HepG2 (cell line): ENCODE results near the gene PMEL. TPM values are rescaled to one million over a fixed set of nuclear protein-coding genes. Genes with fewer than 3 reads are reported as not detected.

Experiments used
- ATAC-seq: fragments of 200-7000 bp; cut with Tn5 transposase; 3 replicates; pipeline ENCODE4 v1.9.1; 2020; ENCODE audit warnings: mild to moderate bottlenecking, moderate library complexity
- BruUV-seq: library from RNA; stranded (reverse); fragments of 400-500 nt; replicated peaks from 2 replicates; lab custom pipeline; 2021; lab: Mats Ljungman, UMichigan
- CTCF ChIA-PET: fragments of 300-600 bp; formaldehyde crosslinking; extraction: SDS; loops from one replicate; lab custom pipeline; 2021; ENCODE audit warnings: low total read pairs, inconsistent platforms, low intra/inter-chr PET ratio; lab: Yijun Ruan, JAX
- POLR2A ChIA-PET: fragments of 350-600 bp; sonication (Branson Sonifier 250); formaldehyde crosslinking; loops from one replicate; lab custom pipeline; 2020; ENCODE audit warnings: antibody characterized with exemption, inconsistent platforms; lab: Yijun Ruan, JAX
- DNase-seq: peaks from one replicate; pipeline ENCODE4 v3.0.0-alpha.2; 2015; ENCODE audit warnings: low spot score
- FAIRE-seq: peaks from 3 replicates; lab custom pipeline; 2011; peaks lifted over from hg19 to GRCh38; lab: Jason Lieb, UNC
- H2AFZ ChIP-seq: one replicate; pipeline ENCODE4 v1.6.1; 2011; ENCODE audit warnings: low read length, inconsistent platforms
- H3K27ac ChIP-seq: fragments of 300-600 bp; 3 replicates; pipeline ENCODE4 v1.8.0; 2011; ENCODE audit warnings: mixed run types, mild to moderate bottlenecking, mixed read lengths, low read length, inconsistent platforms; ENCODE audit not compliant: insufficient read depth; ENCODE audit errors: extremely low read length
- H3K27me3 ChIP-seq, 2 experiments: fragments of 200-600 bp in 1 of 2; 2 replicates in 1 of 2; 3 replicates in 1 of 2; pipeline versions ENCODE4 v1.6.0 to v1.8.0; 2011; ENCODE audit warnings: low read length in 2 of 2, mild to moderate bottlenecking in 2 of 2, moderate library complexity in 2 of 2, inconsistent platforms in 1 of 2; ENCODE audit not compliant: insufficient read depth in 2 of 2, control insufficient read depth in 1 of 2
- H3K36me3 ChIP-seq, 2 experiments: fragments of 200-600 bp in 1 of 2; replicated peaks in 1 of 2; 2 replicates in 1 of 2; 3 replicates in 1 of 2; pipeline versions ENCODE4 v1.5.1 to v1.8.0; 2011; ENCODE audit warnings: low read length in 2 of 2, inconsistent platforms in 1 of 2; ENCODE audit not compliant: insufficient read depth in 2 of 2, control insufficient read depth in 1 of 2
- H3K4me1 ChIP-seq: 2 replicates; pipeline ENCODE4 v1.5.1; 2012; ENCODE audit warnings: low read length, inconsistent platforms; ENCODE audit not compliant: insufficient read depth
- H3K4me2 ChIP-seq: 2 replicates; pipeline ENCODE4 v1.6.0; 2011; ENCODE audit warnings: low read depth, low read length, inconsistent platforms
- H3K4me3 ChIP-seq, 3 experiments: fragments of 200-600 bp in 1 of 3; sonication (generic), shearing (Covaris generic) in 1 of 3; replicated peaks in 1 of 3; 2 replicates each; pipeline ENCODE4 v1.5.1; 2011 to 2016; ENCODE audit warnings: low read length in 3 of 3, inconsistent platforms in 2 of 3, low read depth in 2 of 3, mild to moderate bottlenecking in 2 of 3, control low read depth in 1 of 3, mixed read lengths in 1 of 3; ENCODE audit not compliant: insufficient read depth in 1 of 3
- H3K79me2 ChIP-seq: one replicate; pipeline ENCODE4 v1.6.1; 2011; ENCODE audit warnings: low read length, inconsistent platforms; ENCODE audit not compliant: insufficient read depth
- H3K9ac ChIP-seq: 2 replicates; pipeline ENCODE4 v1.6.0; 2011; ENCODE audit warnings: mild to moderate bottlenecking, low read depth, low read length, inconsistent platforms; ENCODE audit not compliant: insufficient read depth
- H3K9me3 ChIP-seq: 2 replicates; pipeline ENCODE4 v1.5.1; 2012; ENCODE audit warnings: mild to moderate bottlenecking, low read length
- H4K20me1 ChIP-seq: 2 replicates; pipeline ENCODE4 v1.6.0; 2011; ENCODE audit warnings: inconsistent platforms, mild to moderate bottlenecking, low read length, moderate library complexity; ENCODE audit not compliant: insufficient read depth
- DDIT3 ChIP-seq: sonication (generic); formaldehyde crosslinking; IDR thresholded peaks from 2 replicates; pipeline ENCODE4 v1.4.0; 2020; ENCODE audit warnings: mild to moderate bottlenecking, missing genetic modification reagents
- DNMT1 ChIP-seq: sonication (generic); formaldehyde crosslinking; IDR thresholded peaks from 2 replicates; pipeline ENCODE4 v1.5.1; 2020; ENCODE audit warnings: mild to moderate bottlenecking, missing genetic modification reagents
- GTF3A ChIP-seq: sonication (generic); formaldehyde crosslinking; conservative IDR thresholded peaks from 2 replicates; pipeline ENCODE4 v1.4.0; 2020; ENCODE audit warnings: mild to moderate bottlenecking, missing genetic modification reagents
- HOXA5 ChIP-seq: sonication (generic); formaldehyde crosslinking; IDR thresholded peaks from 2 replicates; pipeline ENCODE4 v1.4.0; 2020; ENCODE audit warnings: missing genetic modification reagents
- TEAD2 ChIP-seq: sonication (generic); formaldehyde crosslinking; IDR thresholded peaks from 2 replicates; pipeline ENCODE4 v1.9.0; 2021; ENCODE audit warnings: missing genetic modification reagents
- ZBTB38 ChIP-seq: sonication (generic); formaldehyde crosslinking; IDR thresholded peaks from 2 replicates; pipeline ENCODE4 v1.5.1; 2020; ENCODE audit warnings: mild to moderate bottlenecking, missing genetic modification reagents
- ZFAT ChIP-seq: sonication (generic); formaldehyde crosslinking; conservative IDR thresholded peaks from 2 replicates; pipeline ENCODE4 v1.8.1; 2023; ENCODE audit warnings: missing genetic modification reagents, inconsistent platforms
- ZNF629 ChIP-seq: sonication (generic); formaldehyde crosslinking; conservative IDR thresholded peaks from 2 replicates; pipeline ENCODE4 v1.5.0; 2020; ENCODE audit warnings: missing genetic modification reagents
- WGBS: methylation state at CpG from one replicate; pipeline ENCODE4 v1.1.6; 2017; ENCODE audit warnings: low lambda C conversion rate; 5-methylcytosine and 5-hydroxymethylcytosine counted together
- in situ Hi-C: cut with HindIII; loops from 2 replicates; pipeline ENCODE4 v1.10.0; 2017; ENCODE audit warnings: low pct_unique_long_range_greater_than_20kb; ENCODE audit not compliant: extremely low pct_ligation_motif_present
- intact Hi-C: fragments of 100-400 bp; cut with micrococcal nuclease; formaldehyde crosslinking; loops from one replicate; pipeline ENCODE4 v1.10.0; 2022; ENCODE audit not compliant: unreplicated experiment
- polyA plus RNA-seq, 8 experiments: library from polyadenylated mRNA; depleted of rRNA in 3 of 8; stranded (reverse) in 7 of 8; unstranded in 1 of 8; fragments of >200 nt; fragmentation: Illumina TruSeq in 4 of 8; extraction: Trizol in 4 of 8; gene quantifications; 2 replicates each; pipeline versions ENCODE4 v1.2.1 to v1.2.3, GENCODE V29; 2011 to 2016; ENCODE audit warnings: low read depth in 4 of 8, missing spikeins in 1 of 8, mixed read lengths in 1 of 8; ENCODE audit not compliant: insufficient read depth in 1 of 8
- total RNA-seq, 5 experiments: library from RNA; depleted of rRNA; stranded (reverse); fragments of >200 nt; fragmentation: Illumina TruSeq; extraction: Trizol; gene quantifications; 2 replicates each; pipeline ENCODE4 v1.2.3, GENCODE V29; 2016; ENCODE audit warnings: low read depth in 1 of 5
- TF ChIP-seq, protein P1 (sequence below): IDR thresholded peaks from 2 replicates; pipeline ENCODE4 v1.4.0; 2020; ENCODE audit warnings: mild to moderate bottlenecking, missing genetic modification reagents
- TF ChIP-seq, protein P2 (sequence below): sonication (generic); formaldehyde crosslinking; IDR thresholded peaks from 2 replicates; pipeline ENCODE4 v1.4.0; 2020; ENCODE audit warnings: mild to moderate bottlenecking, missing genetic modification reagents
- TF ChIP-seq, protein P3 (sequence below): sonication (generic); formaldehyde crosslinking; IDR thresholded peaks from 2 replicates; pipeline ENCODE4 v1.9.0; 2021; ENCODE audit warnings: missing genetic modification reagents, borderline replicate concordance

PMEL gene
- total and polyA plus RNA-seq, 2 of the 13 experiments (the other 11 are each of a cell fraction or from before 2014, with no cell fraction given): 0.49 to 3.3 TPM

GRCh38 chr12:55995366-55995765, 29.5 kb upstream of the PMEL start (continued):
- TF ChIP-seq, protein P1, sequence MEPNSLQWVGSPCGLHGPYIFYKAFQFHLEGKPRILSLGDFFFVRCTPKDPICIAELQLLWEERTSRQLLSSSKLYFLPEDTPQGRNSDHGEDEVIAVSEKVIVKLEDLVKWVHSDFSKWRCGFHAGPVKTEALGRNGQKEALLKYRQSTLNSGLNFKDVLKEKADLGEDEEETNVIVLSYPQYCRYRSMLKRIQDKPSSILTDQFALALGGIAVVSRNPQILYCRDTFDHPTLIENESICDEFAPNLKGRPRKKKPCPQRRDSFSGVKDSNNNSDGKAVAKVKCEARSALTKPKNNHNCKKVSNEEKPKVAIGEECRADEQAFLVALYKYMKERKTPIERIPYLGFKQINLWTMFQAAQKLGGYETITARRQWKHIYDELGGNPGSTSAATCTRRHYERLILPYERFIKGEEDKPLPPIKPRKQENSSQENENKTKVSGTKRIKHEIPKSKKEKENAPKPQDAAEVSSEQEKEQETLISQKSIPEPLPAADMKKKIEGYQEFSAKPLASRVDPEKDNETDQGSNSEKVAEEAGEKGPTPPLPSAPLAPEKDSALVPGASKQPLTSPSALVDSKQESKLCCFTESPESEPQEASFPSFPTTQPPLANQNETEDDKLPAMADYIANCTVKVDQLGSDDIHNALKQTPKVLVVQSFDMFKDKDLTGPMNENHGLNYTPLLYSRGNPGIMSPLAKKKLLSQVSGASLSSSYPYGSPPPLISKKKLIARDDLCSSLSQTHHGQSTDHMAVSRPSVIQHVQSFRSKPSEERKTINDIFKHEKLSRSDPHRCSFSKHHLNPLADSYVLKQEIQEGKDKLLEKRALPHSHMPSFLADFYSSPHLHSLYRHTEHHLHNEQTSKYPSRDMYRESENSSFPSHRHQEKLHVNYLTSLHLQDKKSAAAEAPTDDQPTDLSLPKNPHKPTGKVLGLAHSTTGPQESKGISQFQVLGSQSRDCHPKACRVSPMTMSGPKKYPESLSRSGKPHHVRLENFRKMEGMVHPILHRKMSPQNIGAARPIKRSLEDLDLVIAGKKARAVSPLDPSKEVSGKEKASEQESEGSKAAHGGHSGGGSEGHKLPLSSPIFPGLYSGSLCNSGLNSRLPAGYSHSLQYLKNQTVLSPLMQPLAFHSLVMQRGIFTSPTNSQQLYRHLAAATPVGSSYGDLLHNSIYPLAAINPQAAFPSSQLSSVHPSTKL: 0 out of 2 replicates have a peak, but pooled peaks have one; percentile 20

DNA sequence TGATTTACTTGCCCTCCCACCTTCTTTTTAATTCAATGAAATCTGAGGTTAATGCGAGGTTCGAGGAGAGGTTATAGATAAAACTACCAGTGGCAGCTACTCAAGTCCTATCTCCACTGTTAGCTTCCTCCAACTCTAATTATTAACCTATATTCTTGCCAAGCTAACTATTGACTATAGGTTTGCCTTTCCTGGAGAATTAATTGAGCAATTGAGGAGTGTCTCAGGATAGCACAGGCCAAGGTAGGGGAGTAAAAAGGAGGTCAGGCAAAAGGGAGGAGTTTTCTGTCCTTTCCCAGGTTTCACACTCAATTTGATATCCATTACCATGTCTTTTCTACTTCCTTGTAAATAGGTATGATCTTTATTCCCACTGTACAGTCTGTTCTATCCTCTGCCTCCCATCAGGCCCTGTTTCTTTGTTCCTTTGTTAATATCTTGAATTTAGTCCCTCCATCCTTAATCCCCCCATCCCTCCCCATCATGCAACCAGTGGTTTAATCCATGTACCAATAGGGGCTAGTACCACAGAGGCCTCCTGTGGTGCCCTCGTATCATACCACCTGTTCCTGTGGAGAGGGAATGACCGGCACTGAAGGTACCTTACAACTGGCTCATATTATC, 27.5 kb upstream of the PMEL start:
- H3K27me3 ChIP-seq: peaks cover 0 to 3% of the 10 kb centered on the region in 2 experiments; a peak in 1 of 5 replicates
- no peak overlapping the region for H3K4me3 ChIP-seq
- TSS peak; percentile 22 for BruUV-seq
- peaks cover 11% of the 10 kb centered on the region for H3K79me2 ChIP-seq
- H3K36me3 ChIP-seq: peaks cover 18 to 48% of the 10 kb centered on the region in 2 experiments
- H2AFZ ChIP-seq: no peak overlapping the region
- ATAC-seq (no peak), FAIRE-seq (no peak), DNase-seq (no peak)
- ChIA-PET POLR2A (interaction anchor here (0.8 to 1.2 kb wide), 2 partner anchors 17 to 66 kb away, joined by 3 read pairs; no protein-coding TSS in a partner anchor), CTCF (no interaction called here)
- H3K9me3 ChIP-seq: no peaks in the 10 kb centered on the region
- no peaks in the 10 kb centered on the region for H4K20me1 ChIP-seq
- H3K27ac ChIP-seq: no peak overlapping the region
- WGBS: 98% methylated on average over 4 of the region's 4 CpGs
- no peak overlapping the region for H3K4me2 ChIP-seq
- H3K9ac ChIP-seq: no peak overlapping the region
- intact Hi-C loops (no loop called here), in situ Hi-C loops (no loop called here)
- peaks cover 26% of the 10 kb centered on the region for H3K4me1 ChIP-seq
- TF ChIP-seq ZNF629 (CRISPR knock-in tag): no peak
- TF ChIP-seq, protein P2, sequence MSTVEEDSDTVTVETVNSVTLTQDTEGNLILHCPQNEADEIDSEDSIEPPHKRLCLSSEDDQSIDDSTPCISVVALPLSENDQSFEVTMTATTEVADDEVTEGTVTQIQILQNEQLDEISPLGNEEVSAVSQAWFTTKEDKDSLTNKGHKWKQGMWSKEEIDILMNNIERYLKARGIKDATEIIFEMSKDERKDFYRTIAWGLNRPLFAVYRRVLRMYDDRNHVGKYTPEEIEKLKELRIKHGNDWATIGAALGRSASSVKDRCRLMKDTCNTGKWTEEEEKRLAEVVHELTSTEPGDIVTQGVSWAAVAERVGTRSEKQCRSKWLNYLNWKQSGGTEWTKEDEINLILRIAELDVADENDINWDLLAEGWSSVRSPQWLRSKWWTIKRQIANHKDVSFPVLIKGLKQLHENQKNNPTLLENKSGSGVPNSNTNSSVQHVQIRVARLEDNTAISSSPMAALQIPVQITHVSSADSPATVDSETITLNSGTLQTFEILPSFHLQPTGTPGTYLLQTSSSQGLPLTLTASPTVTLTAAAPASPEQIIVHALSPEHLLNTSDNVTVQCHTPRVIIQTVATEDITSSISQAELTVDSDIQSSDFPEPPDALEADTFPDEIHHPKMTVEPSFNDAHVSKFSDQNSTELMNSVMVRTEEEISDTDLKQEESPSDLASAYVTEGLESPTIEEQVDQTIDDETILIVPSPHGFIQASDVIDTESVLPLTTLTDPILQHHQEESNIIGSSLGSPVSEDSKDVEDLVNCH (CRISPR knock-in tag): no peak
- TF ChIP-seq, protein P3, sequence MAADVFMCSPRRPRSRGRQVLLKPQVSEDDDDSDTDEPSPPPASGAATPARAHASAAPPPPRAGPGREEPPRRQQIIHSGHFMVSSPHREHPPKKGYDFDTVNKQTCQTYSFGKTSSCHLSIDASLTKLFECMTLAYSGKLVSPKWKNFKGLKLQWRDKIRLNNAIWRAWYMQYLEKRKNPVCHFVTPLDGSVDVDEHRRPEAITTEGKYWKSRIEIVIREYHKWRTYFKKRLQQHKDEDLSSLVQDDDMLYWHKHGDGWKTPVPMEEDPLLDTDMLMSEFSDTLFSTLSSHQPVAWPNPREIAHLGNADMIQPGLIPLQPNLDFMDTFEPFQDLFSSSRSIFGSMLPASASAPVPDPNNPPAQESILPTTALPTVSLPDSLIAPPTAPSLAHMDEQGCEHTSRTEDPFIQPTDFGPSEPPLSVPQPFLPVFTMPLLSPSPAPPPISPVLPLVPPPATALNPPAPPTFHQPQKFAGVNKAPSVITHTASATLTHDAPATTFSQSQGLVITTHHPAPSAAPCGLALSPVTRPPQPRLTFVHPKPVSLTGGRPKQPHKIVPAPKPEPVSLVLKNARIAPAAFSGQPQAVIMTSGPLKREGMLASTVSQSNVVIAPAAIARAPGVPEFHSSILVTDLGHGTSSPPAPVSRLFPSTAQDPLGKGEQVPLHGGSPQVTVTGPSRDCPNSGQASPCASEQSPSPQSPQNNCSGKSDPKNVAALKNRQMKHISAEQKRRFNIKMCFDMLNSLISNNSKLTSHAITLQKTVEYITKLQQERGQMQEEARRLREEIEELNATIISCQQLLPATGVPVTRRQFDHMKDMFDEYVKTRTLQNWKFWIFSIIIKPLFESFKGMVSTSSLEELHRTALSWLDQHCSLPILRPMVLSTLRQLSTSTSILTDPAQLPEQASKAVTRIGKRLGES (CRISPR knock-in tag): no peak
- TF ChIP-seq ZBTB38 (CRISPR knock-in tag): no peak
- no peak for TF ChIP-seq TEAD2 (CRISPR knock-in tag)
- TF ChIP-seq GTF3A (CRISPR knock-in tag): no peak
- no peak for TF ChIP-seq HOXA5 (CRISPR knock-in tag)
- TF ChIP-seq DDIT3: no peak
- no peak for TF ChIP-seq DNMT1
- TF ChIP-seq ZFAT (CRISPR knock-in tag): no peak
